Left lung (tissue), 10 donors: Measurements from ENCODE around the gene HSD3B1. TPM values are rescaled to one million over a fixed set of nuclear protein-coding genes. Genes with fewer than 3 reads are reported as not detected.

ENCODE experiments used
- ATAC-seq: fragments of 200-7000 bp; cut with Tn5 transposase; one replicate; pipeline ENCODE4 v1.9.1; 2020; ENCODE audit warnings: moderate library complexity
- DNase-seq, 4 donors: peaks; one replicate each; pipeline ENCODE4 v3.0.0-alpha.2; 2013 to 2020
- H3K27ac ChIP-seq, 2 donors: fragments of 200-600 bp; sonication (generic) in 1 of 2; one replicate each; pipeline versions ENCODE4 v1.5.0 to v1.8.0; 2020 to 2021
- H3K27me3 ChIP-seq, 2 donors: fragments of 200-600 bp; sonication (generic) in 1 of 2; one replicate each; pipeline versions ENCODE4 v1.5.0 to v1.8.0; 2020 to 2021
- H3K36me3 ChIP-seq, 2 donors: fragments of 200-600 bp; sonication (generic) in 1 of 2; one replicate each; pipeline versions ENCODE4 v1.5.0 to v1.8.0; 2020 to 2021
- H3K4me1 ChIP-seq, 2 donors: fragments of 200-600 bp; one replicate each; pipeline ENCODE4 v1.8.0; 2021
- H3K4me3 ChIP-seq, 2 donors: fragments of 200-600 bp; sonication (generic) in 1 of 2; one replicate each; pipeline versions ENCODE4 v1.5.0 to v1.8.0; 2020 to 2021; ENCODE audit warnings: mild to moderate bottlenecking in 1 of 2
- H3K9me3 ChIP-seq, 2 donors: fragments of 200-600 bp; sonication (generic) in 1 of 2; one replicate each; pipeline versions ENCODE4 v1.5.0 to v1.8.0; 2020 to 2021
- intact Hi-C, 2 donors: fragments of 100-400 bp; cut with DNase I; formaldehyde crosslinking; loops; one replicate each; pipeline versions ENCODE4 v1.11.2 to v1.14.2; 2022
- polyA plus RNA-seq, 6 donors: library from polyadenylated mRNA; unstranded; fragments of 120-200 nt; gene quantifications; one replicate each; pipeline ENCODE4 v1.2.1, GENCODE V29; 2013; ENCODE audit not compliant: insufficient read length in 6 of 6
- total RNA-seq, 2 donors: library from RNA; stranded (reverse); fragmentation: NEBNext Ultra II Directional; extraction: Animal tissue kit (Norgen Biotek cat#: 25700); gene quantifications; one replicate each; pipeline ENCODE4 v1.2.1, GENCODE V29; 2021
- TF ChIP-seq, protein P1 (sequence below), 2 donors: fragments of 200-600 bp; sonication (generic) in 1 of 2; IDR thresholded peaks; one replicate each; pipeline versions ENCODE4 v1.5.0 to v1.8.0; 2021; ENCODE audit warnings: antibody characterized with exemption in 2 of 2
- donor health status: DM: no; HTN: yes; CAD: no.
- donor health status: DM: no; HTN: no; CAD: no.

HSD3B1 gene
- total and polyA plus RNA-seq, 8 donors, result 0.54 to 1.1 (median 0.74) TPM; not detected in 3

DNA sequence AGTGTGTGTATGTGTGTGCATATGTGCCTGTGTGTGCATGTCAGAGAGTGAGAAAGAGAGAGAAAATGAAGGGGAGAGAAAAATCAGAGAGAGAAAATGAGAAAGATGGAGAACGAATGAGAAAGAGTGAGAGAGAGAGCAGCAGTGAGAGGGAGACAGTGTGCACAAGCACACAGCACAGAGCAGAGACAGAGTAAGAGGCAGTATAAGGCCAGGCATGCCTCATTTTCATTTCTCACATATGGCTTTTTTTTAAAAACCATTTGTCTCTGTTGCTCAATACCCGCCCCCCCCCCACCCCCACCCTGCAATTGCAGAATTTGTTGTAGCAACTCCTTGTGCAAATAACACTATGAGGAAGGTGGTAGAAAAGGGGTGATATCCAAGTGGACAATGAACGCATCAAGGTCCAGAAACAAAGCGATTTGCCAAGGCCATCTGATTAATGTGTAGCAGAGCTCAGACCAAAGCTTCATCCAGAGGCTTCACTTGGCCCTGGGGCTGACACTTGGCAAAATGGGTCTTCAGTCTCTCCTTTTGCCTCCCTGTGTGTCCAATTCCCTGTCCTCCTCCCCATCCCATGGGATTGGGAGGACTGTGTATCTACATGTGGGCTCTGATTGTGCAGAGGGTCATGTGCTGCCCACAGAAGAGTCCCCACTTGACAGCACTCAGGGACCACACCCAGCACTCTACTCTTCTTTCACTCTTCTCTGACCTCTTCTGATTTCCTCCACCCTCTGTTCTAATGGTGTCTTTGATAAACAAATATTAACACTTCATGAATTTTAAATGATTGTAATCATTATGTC lies 38.9 kb upstream of the HSD3B1 start:
- ATAC-seq (peak; percentile 63), DNase-seq (peak in 1 of 4 donors; percentile 19)
- H3K9me3 ChIP-seq, result no peaks in the 10 kb centered on the region
- H3K36me3 ChIP-seq, result no peaks in the 10 kb centered on the region
- H3K27me3 ChIP-seq, result no peaks in the 10 kb centered on the region
- H3K27ac ChIP-seq, result no peak overlapping the region
- H3K4me3 ChIP-seq, result no peak overlapping the region
- intact Hi-C loops, result no loop called here
- TF ChIP-seq, protein P1, sequence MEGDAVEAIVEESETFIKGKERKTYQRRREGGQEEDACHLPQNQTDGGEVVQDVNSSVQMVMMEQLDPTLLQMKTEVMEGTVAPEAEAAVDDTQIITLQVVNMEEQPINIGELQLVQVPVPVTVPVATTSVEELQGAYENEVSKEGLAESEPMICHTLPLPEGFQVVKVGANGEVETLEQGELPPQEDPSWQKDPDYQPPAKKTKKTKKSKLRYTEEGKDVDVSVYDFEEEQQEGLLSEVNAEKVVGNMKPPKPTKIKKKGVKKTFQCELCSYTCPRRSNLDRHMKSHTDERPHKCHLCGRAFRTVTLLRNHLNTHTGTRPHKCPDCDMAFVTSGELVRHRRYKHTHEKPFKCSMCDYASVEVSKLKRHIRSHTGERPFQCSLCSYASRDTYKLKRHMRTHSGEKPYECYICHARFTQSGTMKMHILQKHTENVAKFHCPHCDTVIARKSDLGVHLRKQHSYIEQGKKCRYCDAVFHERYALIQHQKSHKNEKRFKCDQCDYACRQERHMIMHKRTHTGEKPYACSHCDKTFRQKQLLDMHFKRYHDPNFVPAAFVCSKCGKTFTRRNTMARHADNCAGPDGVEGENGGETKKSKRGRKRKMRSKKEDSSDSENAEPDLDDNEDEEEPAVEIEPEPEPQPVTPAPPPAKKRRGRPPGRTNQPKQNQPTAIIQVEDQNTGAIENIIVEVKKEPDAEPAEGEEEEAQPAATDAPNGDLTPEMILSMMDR (IDR thresholded peaks at IDR 0.05), result no peak
- H3K4me1 ChIP-seq, result no peaks in the 10 kb centered on the region

GRCh38 chr1:119469741-119470140 lies 37.3 kb upstream of the HSD3B1 start:
- Histone ChIP-seq H3K27me3 (no peaks in the 10 kb centered on the region), H3K4me3 (no peak overlapping the region), H3K36me3 (no peaks in the 10 kb centered on the region), H3K4me1 (no peaks in the 10 kb centered on the region), H3K27ac (no peak overlapping the region), H3K9me3 (no peaks in the 10 kb centered on the region)
- TF ChIP-seq, protein P1 (IDR thresholded peaks at IDR 0.05), result no peak
- intact Hi-C loops, result no loop called here
- ATAC-seq, result no peak
- DNase-seq, result no peak

DNA sequence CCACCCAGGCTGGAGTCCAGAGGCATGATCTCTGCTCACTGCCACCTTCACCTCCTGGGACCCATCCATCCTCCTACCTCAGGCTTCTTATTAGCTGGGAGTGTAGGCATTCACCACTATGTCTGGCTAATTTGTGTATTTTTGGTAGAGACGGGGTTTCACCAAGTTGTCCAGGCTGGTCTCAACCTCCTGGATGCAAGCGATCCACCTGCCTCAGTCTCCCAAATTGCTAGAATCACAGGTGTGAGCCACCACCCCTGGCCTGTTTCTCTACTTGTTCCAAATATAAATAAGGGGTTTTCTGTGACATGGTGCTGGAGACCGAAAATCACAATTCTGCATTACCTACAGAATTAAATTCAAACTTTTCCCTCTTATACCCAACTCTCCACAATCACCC lies 36.6 kb upstream of the HSD3B1 start:
- Histone ChIP-seq H3K4me3 (no peak overlapping the region), H3K4me1 (no peaks in the 10 kb centered on the region), H3K36me3 (no peaks in the 10 kb centered on the region), H3K27ac (no peak overlapping the region), H3K27me3 (no peaks in the 10 kb centered on the region), H3K9me3 (no peaks in the 10 kb centered on the region)
- intact Hi-C loops, result no loop called here
- TF ChIP-seq, protein P1 (IDR thresholded peaks at IDR 0.05), result no peak
- no peak for DNase-seq
- ATAC-seq, result no peak

GRCh38 chr1:119470958-119471357 lies 36.1 kb upstream of the HSD3B1 start:
- TF ChIP-seq, protein P1 (IDR thresholded peaks at IDR 0.05), result no peak
- no peaks in the 10 kb centered on the region for H3K9me3 ChIP-seq
- H3K27me3 ChIP-seq, result no peaks in the 10 kb centered on the region
- intact Hi-C loops, result no loop called here
- H3K36me3 ChIP-seq, result no peaks in the 10 kb centered on the region
- no peaks in the 10 kb centered on the region for H3K4me1 ChIP-seq
- ATAC-seq, result no peak
- H3K27ac ChIP-seq, result no peak overlapping the region
- DNase-seq, result no peak
- H3K4me3 ChIP-seq, result no peak overlapping the region

GRCh38 chr1:119471566-119471965 lies 35.4 kb upstream of the HSD3B1 start:
- ATAC-seq (no peak), DNase-seq (no peak)
- H3K9me3 ChIP-seq, result no peaks in the 10 kb centered on the region
- H3K4me1 ChIP-seq, result no peaks in the 10 kb centered on the region
- intact Hi-C loops, result no loop called here
- H3K27ac ChIP-seq, result no peak overlapping the region
- H3K27me3 ChIP-seq, result no peaks in the 10 kb centered on the region
- TF ChIP-seq, protein P1 (IDR thresholded peaks at IDR 0.05), result no peak
- no peaks in the 10 kb centered on the region for H3K36me3 ChIP-seq
- no peak overlapping the region for H3K4me3 ChIP-seq
